Uterus (tissue), 2 donors: ENCODE results near the gene CLEC14A.

Experiments used
- POLR2A ChIP-seq, 2 donors: fragments of 450-650 bp; IDR thresholded peaks; one replicate each; pipeline ENCODE4 v1.6.1; 2016; ENCODE audit warnings: antibody characterized with exemption in 2 of 2, mild to moderate bottlenecking in 1 of 2, moderate library complexity in 1 of 2
- TF ChIP-seq, protein P1 (sequence below), 4 experiments: fragments of 200-600 bp in 2 of 4; fragments of 450-650 bp in 2 of 4; sonication (generic) in 2 of 4; IDR thresholded peaks; one replicate each; pipeline ENCODE4 v1.5.1; 2016 to 2019; ENCODE audit warnings: antibody characterized with exemption in 4 of 4, mild to moderate bottlenecking in 2 of 4, moderate library complexity in 1 of 4

DNA sequence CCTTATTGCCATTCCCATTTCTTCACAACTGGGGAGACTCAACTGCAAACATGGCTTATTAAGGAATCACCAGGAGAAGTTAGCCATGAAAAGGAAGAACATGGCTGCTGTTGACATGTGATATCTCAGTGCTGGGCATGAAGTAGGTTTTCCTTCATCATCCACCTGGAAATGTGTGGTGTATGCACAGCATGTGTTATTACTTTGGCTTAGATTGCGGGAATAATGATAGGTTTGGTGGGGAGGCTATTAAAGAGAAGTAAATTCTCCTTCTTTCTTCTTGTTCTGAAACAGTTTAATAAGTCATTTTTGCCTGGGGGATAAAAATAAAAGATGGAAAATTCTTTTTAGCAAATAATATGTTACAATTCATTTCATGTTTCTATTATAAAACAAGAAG, 23.7 kb upstream of the CLEC14A start:
- TF ChIP-seq, protein P1, sequence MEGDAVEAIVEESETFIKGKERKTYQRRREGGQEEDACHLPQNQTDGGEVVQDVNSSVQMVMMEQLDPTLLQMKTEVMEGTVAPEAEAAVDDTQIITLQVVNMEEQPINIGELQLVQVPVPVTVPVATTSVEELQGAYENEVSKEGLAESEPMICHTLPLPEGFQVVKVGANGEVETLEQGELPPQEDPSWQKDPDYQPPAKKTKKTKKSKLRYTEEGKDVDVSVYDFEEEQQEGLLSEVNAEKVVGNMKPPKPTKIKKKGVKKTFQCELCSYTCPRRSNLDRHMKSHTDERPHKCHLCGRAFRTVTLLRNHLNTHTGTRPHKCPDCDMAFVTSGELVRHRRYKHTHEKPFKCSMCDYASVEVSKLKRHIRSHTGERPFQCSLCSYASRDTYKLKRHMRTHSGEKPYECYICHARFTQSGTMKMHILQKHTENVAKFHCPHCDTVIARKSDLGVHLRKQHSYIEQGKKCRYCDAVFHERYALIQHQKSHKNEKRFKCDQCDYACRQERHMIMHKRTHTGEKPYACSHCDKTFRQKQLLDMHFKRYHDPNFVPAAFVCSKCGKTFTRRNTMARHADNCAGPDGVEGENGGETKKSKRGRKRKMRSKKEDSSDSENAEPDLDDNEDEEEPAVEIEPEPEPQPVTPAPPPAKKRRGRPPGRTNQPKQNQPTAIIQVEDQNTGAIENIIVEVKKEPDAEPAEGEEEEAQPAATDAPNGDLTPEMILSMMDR (IDR thresholded peaks at IDR 0.05) = no peak
- no peak for TF ChIP-seq POLR2A (IDR thresholded peaks at IDR 0.05)
